ENCODE results near the gene OR6S1.
"Not testable (repeated sequence)": the region's sequence is repeated elsewhere in the genome, so short reads cannot be mapped to it uniquely, and the experiment has no call there.

OR6S1 gene

DNA sequence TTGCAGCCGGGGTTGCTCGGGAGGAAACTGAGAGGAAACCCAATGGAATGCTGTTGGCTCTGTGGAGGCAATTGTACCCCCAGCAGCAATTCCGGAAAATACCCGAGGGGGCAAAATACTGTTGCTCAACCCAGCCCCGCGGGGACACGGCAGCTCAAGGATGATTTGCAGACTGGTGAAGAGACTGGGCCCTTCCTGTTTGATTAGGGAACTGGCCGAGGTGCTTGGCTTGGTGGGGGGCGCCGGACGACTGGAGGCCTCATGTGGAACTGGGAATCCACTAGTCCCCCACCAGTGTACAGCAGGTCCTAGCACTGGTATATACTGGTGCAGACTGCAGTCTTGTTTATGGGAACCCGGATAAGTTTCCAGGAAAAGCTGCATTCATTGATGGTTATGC lies 40.0 kb downstream of the OR6S1 start:
- no peak overlapping the region for H3K4me3 ChIP-seq (ENCODE audit: low read depth, low read length)
- TF ChIP-seq, protein P1, sequence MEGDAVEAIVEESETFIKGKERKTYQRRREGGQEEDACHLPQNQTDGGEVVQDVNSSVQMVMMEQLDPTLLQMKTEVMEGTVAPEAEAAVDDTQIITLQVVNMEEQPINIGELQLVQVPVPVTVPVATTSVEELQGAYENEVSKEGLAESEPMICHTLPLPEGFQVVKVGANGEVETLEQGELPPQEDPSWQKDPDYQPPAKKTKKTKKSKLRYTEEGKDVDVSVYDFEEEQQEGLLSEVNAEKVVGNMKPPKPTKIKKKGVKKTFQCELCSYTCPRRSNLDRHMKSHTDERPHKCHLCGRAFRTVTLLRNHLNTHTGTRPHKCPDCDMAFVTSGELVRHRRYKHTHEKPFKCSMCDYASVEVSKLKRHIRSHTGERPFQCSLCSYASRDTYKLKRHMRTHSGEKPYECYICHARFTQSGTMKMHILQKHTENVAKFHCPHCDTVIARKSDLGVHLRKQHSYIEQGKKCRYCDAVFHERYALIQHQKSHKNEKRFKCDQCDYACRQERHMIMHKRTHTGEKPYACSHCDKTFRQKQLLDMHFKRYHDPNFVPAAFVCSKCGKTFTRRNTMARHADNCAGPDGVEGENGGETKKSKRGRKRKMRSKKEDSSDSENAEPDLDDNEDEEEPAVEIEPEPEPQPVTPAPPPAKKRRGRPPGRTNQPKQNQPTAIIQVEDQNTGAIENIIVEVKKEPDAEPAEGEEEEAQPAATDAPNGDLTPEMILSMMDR (IDR thresholded peaks at IDR 0.05; ENCODE audit: insufficient read depth, low read depth, low read length, missing control alignments) = no peak
- DNase-seq (ENCODE audit: low read depth) = no peak

- TF ChIP-seq, protein P1 (IDR thresholded peaks at IDR 0.05; ENCODE audit: insufficient read depth, low read depth, low read length, missing control alignments) = no peak
- H3K4me3 ChIP-seq (ENCODE audit: low read depth, low read length) = no peak overlapping the region
- DNase-seq (ENCODE audit: low read depth) = no peak
These were observed 44.4 kb downstream of the OR6S1 start for GRCh38 chr14:20597108-20597507.

- DNase-seq (ENCODE audit: low read depth); H3K4me3 ChIP-seq (ENCODE audit: low read depth, low read length): not testable (repeated sequence)
These were observed 45.8 kb downstream of the OR6S1 start for GRCh38 chr14:20595726-20596125.

DNA sequence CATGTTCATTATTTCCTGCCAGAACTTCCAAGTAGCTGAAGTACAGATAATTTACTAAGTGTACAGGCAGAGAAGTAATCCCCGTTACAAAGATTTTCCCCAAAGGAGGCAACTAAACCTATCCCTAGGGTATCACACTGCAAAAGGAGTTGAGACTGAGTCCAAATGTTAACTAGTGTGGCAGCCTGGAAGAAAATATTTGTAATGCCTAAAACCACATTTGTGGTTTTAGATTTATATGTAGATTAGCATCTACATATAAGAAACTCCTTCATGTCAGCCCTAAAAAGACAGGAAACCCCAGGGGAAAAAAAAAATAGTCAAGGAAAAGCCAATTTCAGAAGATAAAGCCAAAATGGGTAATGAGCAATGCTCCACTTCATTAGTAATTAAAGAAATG lies 48.9 kb downstream of the OR6S1 start:
- TF ChIP-seq, protein P1 (IDR thresholded peaks at IDR 0.05; ENCODE audit: insufficient read depth, low read depth, low read length, missing control alignments) = no peak
- H3K4me3 ChIP-seq (ENCODE audit: low read depth, low read length) = no peak overlapping the region
- DNase-seq (ENCODE audit: low read depth) = no peak

DNA sequence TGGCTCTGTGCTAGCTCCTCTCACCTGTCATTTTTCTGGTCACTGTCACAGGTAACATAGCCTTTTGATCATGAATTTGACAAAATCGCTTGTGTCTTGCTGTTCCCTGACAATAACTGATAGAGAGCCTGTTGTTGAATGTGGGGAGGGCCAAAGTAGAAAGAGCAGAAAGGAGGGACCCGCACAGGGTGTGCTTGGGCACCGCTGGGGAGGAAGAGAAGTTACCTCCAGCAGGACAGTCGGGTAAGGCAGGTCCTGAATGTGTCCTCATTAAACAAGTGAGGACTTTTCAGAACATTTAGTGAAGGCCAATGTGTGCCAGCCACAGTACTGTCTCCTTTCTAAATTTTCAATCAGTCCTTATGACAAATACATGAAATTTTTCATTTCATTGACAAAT lies 50.3 kb downstream of the OR6S1 start, which contains the start of gene RNASE12:
Gene RNASE12 (minus strand): TSS at position 142 of the 400 bp plus-strand sequence. CDS start 653 bp downstream, outside the sequence.
- TF ChIP-seq, protein P1 (IDR thresholded peaks at IDR 0.05; ENCODE audit: insufficient read depth, low read depth, low read length, missing control alignments) = no peak
- H3K4me3 ChIP-seq (ENCODE audit: low read depth, low read length) = no peak within 1 kb of the TSS
- no peak for DNase-seq (ENCODE audit: low read depth)

Data from GM12865 (cell line).